GM21619 (cell line): ENCODE data around the gene ORAI2.
"Not testable (repeated sequence)": the region's sequence is repeated elsewhere in the genome, so short reads cannot be mapped to it uniquely, and the experiment has no call there.

Experiments used
- ATAC-seq: cut with Tn5 transposase; IDR thresholded peaks from one replicate; pipeline ENCODE4 v1.9.1; 2021; ENCODE audit not compliant: unreplicated experiment

Gene ORAI2

DNA sequence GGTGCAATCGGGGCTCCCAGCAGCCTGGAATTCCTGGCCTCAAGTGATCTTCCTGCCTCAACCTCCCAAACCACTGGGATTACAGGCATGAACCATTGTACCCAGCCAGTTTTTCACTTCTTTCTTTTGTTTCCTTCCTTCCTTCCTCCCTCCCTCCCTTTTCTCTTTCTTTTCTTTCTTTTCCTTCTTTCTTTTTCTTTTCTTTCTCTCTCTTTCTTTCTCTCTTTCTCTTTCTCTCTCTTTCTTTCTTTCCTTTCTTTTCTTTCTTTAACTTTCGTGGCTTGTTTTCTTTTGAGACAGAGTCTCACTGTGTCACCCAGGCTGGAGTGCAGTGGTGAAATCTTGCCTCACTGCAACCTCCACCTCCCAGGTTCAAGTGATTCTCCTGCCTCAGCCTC lies 12.3 kb downstream of the ORAI2 start:
- ATAC-seq, result no peak

- ATAC-seq, result no peak
Observed at GRCh38 chr7:102446387-102447156, 13.2 kb downstream of the ORAI2 start.

DNA sequence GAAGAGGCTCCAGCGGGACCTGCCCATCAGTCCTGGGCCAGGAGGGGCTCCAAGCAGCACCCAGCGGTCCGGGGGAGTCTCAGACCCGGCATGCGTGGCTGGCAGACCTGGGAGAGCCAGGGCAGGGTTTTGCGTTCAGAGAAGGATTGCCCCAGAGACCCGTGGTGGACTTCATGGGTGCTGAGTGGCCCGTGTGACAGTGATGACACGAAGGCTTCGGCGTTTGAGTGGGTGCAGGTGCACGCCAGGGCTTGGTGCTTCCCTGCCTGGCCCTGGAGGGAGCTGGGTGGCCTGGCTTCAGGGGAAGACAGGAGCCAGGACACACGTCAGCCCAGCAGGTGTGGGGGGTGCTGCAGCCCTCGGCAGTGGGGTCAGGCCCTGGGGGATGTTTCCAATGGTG lies 13.9 kb downstream of the ORAI2 start:
- no peak for ATAC-seq

DNA sequence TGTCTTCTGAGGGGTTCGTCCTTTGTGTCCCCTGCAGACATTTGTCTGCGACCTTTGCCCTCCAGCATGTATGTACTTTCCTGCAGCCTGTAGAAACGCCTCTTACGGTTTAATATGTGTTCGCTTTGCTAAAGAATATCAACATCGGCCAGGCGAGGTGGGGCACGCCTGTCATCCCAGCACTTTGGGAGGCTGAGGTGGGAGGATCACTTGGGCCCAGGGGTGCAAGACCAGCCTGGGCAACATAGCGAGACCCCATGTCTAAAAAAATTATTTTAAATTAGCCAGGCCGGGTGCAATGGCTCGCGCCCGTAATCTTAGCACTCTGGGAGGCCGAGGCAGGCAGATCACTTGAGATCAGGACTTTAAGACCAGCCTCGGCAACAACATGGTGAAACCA lies 15.8 kb downstream of the ORAI2 start:
- ATAC-seq, result no peak

DNA sequence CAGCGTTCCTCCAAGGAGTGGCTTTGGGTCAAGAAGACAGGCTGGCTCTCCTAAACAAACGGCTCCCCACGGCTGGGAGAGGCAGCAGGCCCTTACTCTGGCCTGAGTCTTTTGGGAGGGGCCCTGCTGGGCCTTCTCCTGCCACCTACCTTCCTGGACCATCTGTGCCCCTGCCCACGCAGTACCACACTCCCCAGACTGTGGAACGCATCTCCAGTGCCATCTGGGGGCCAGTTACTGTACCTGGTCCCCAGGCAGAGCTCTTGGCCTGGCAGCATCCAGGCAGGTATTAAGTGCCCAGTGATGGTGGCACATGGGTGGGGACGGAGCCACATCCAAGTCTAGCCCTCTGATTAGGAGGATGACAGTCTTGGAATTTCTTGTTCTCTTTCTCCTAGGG lies 16.9 kb downstream of the ORAI2 start:
- no peak for ATAC-seq

DNA sequence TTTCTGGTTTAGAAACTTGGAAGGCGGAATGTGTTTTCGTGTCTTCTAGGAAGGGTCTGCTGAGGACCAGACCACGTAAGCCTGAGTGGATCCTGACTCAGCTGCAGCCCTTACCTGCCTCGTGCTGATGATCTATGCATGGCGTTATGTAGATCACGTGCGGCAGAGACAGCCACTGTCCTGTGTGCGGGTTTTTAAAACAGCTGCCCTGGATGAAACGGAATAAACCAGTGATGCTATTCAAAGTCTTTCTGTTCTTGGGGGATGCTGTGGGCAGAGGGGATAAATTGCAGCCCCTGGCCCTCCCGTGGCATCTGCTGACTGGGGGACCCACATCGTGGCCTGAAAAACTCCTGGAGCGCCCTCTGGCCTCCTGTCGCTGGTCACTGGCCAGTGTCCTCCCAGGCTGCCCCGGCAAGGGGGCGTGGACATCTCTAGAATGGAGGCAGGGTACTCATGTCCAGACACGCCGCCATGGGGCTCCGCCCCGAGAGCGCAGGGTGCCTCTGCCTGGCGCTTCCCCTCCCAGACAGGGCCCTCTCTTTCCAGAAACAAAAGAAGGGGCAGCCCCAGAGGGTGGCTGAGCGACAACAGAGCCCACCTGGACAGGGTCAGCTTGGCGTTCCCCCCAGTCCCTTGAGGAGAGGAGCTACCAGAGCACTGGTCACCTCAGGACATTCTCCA lies 18.1 kb downstream of the ORAI2 start:
- no peak for ATAC-seq

- no peak for ATAC-seq
Observed at GRCh38 chr7:102452451-102452850, 19.1 kb downstream of the ORAI2 start.

- ATAC-seq, result no peak
Observed at GRCh38 chr7:102453319-102453718, 19.9 kb downstream of the ORAI2 start.

DNA sequence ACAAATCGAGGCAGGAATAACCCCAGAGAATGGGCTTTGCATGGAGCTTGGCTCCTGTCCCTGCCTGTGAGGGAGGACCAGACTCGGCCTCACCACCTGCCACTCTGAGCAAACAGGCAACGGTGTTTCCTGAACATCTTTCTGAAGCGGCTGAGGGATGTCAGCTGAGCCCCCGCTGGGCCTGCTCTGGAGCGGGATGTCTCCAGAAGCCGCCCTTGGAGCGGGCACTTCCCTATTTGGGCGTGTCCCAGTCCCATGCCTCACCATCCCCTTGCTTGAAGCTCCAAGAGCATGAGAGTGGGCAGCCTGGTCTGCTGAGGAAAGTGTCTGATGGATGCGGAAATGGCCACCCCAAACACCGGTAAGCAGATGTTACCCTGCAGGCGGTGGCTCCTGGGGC lies 21.1 kb downstream of the ORAI2 start:
- ATAC-seq, result no peak

GRCh38 chr7:102454932-102455331 lies 21.6 kb downstream of the ORAI2 start:
- not testable (repeated sequence) for ATAC-seq

DNA sequence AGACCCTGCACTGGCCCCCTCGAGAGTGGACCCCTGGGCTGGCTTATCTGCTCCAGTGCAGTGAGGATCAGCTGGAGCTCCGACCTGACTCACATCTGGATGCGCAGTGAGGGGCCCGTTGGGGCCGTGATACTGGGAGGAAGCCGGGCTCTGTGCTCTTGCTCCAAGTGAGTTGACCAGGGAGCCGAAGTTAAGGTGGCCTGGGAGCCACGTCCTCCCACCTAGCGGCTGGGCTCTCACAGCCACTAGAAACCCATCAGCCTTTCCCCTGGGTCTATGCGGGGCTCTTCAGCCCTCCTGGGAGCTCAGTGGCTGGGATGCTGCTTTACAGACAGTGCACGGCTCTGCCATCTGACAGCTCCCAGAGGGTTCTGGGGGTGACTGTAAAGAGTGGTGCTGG lies 22.2 kb downstream of the ORAI2 start:
- no peak for ATAC-seq

DNA sequence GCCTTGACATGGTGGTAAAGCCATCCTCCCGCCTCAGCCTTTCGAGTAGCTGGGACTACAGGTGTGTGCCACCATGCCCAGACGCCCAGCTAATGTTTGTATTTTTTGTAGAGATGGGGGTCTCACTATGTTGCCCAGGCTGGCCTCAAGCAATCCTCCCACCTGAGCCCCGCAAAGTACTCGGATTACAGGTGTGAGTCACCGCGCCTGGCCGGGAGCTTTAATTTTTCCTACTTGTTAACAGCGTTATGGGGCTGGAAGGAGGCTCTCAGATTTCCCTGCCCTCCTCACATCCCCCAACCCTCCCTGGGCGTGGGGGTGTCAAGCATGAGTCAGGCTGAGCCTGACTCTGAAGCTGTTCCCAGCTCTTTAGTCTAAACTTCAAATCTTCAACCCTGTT lies 23.0 kb downstream of the ORAI2 start:
- ATAC-seq, result no peak

DNA sequence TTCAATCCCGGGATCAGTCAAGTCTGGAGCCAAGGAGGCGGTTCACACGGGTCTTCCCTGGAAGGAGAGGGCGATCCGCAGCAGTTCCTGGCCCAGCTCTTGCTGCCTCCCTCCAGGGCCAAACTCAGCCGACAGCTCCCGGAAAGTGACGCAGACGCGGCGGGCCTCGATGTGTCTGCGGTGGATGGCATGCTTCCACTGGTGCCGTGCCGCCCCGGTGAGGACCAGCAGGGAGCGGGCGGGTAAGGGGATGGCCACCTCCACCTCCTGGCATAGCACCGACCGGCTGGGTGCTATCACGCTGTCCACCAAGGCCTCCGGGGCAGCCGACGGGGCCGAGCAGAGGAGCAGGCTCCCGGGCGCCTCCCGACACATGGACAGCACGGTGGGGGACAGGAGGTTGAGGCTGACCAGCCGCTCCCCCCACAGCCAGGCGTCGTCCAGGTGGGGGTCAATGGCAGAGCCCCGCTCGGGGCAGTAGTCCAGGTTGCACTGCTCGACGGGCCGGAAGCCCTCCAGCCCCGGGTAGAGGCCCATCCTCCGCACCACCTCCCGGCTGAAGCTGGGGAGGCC lies 24.1 kb downstream of the ORAI2 start:
- no peak for ATAC-seq

GRCh38 chr7:102459221-102459844 lies 26.0 kb downstream of the ORAI2 start:
- no peak for ATAC-seq

DNA sequence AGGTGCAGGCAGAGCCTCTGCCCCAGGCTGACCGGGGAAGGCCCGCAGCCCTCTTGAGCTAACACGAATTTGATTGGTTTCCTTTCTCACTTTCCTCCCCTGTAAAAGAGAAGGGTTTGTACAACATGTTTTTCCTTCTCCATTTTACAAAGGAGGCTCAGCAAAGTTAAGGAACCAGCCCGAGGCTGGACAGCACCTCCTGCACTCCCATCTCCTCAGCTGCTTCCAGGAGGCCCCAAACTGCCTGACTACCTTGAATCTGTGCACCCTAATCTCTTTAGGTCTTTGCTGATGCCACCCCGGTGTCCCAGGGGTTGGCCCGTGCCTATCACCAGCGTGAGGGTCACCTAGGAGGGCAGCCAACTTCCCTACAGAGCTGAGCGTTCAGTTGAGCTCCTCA lies 27.1 kb downstream of the ORAI2 start:
- ATAC-seq, result no peak

DNA sequence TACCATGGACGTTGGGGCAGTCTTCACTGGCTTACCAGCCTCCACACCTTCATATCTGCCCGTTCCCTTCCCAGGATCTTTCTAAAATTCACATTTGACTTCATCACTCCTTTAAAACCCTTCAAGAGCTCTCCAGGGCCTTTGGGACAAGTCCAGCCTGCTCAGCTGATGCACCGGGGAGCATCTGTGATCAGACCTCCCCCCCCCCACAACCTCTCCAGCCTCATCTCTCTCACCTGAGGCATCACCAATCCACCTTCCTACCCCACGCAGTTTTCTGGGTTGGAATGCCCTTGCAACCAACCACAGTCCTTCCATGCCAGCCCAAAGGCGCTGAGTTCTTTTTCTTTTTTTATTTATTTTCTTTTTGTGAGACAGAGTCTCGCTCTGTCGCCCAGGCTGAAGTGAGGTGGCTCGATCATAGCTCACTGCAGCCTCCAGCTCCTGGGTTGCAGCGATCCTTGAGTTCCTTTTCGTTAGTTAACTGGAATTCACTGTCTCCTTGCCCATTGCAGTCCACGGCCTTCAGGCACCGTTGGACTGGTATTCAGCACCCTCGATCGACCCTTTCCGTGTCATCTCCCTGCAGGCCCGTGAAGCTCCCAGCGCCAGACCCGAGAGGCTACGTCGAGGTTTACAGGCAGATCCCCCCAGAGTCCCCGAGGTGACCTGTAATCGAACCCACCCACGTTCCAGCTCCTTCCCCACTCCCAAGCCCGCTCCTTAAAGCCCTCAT lies 30.6 kb downstream of the ORAI2 start:
- ATAC-seq, result peak; percentile 2

- peak; percentile 86 for ATAC-seq
Observed at GRCh38 chr7:102464577-102465280, 31.4 kb downstream of the ORAI2 start, which contains the start of the genes ALKBH4 and LRWD1. TSS of gene ALKBH4 (minus strand) at chr7:102464863. CDS start at chr7:102464836, 27 bp downstream. TSS of gene LRWD1 (plus strand) at chr7:102464984. CDS start at chr7:102465081, 97 bp downstream.

- no peak for ATAC-seq
Observed at GRCh38 chr7:102466097-102466496, 32.7 kb downstream of the ORAI2 start.

- no peak for ATAC-seq
Observed at GRCh38 chr7:102467581-102468477, 34.5 kb downstream of the ORAI2 start.
